ENCODE data around the gene NDST1.

NDST1 gene

GRCh38 chr5:150573216-150573615, 65.3 kb downstream of the NDST1 start:
- in situ Hi-C loops (cut with MboI; ENCODE audit: low sequenced_read_pairs, unreplicated experiment): loop anchor here (25.0 kb wide), 1 partner anchor 239 kb away; no protein-coding TSS in a partner anchor
- no peak for TF ChIP-seq CTCF (IDR thresholded peaks at IDR 0.05; ENCODE audit: borderline replicate concordance, control extremely low read depth, extremely low read depth, insufficient read depth, missing control alignments)
- DNase-seq (ENCODE audit: low spot score): no peak

- in situ Hi-C loops (cut with MboI; ENCODE audit: low sequenced_read_pairs, unreplicated experiment): loop anchor here (25.0 kb wide), 1 partner anchor 238 kb away; no protein-coding TSS in a partner anchor
- DNase-seq (ENCODE audit: low spot score): no peak
- no peak for TF ChIP-seq CTCF (IDR thresholded peaks at IDR 0.05; ENCODE audit: borderline replicate concordance, control extremely low read depth, extremely low read depth, insufficient read depth, missing control alignments)
Measured at GRCh38 chr5:150573867-150574817, 66.2 kb downstream of the NDST1 start.

- in situ Hi-C loops (cut with MboI; ENCODE audit: low sequenced_read_pairs, unreplicated experiment): loop anchor here (25.0 kb wide), 1 partner anchor 237 kb away; no protein-coding TSS in a partner anchor
Measured at GRCh38 chr5:150574818-150575547, 67.1 kb downstream of the NDST1 start.

GRCh38 chr5:150575745-150576448, 68.0 kb downstream of the NDST1 start:
- in situ Hi-C loops (cut with MboI; ENCODE audit: low sequenced_read_pairs, unreplicated experiment): no loop called here
- TF ChIP-seq CTCF (IDR thresholded peaks at IDR 0.05; ENCODE audit: borderline replicate concordance, control extremely low read depth, extremely low read depth, insufficient read depth, missing control alignments): no peak
- no peak for DNase-seq (ENCODE audit: low spot score)

More at GRCh38 chr5:150574818-150575547, 67.1 kb downstream of the NDST1 start:
- no peak for DNase-seq (ENCODE audit: low spot score)
- TF ChIP-seq CTCF (IDR thresholded peaks at IDR 0.05; ENCODE audit: borderline replicate concordance, control extremely low read depth, extremely low read depth, insufficient read depth, missing control alignments): no peak

GRCh38 chr5:150576449-150576949, 68.6 kb downstream of the NDST1 start:
- in situ Hi-C loops (cut with MboI; ENCODE audit: low sequenced_read_pairs, unreplicated experiment): no loop called here
- DNase-seq (ENCODE audit: low spot score): no peak
- no peak for TF ChIP-seq CTCF (IDR thresholded peaks at IDR 0.05; ENCODE audit: borderline replicate concordance, control extremely low read depth, extremely low read depth, insufficient read depth, missing control alignments)

All from GM13976 (cell line).